Osteocyte (in vitro differentiated cells): ENCODE data around the gene IRX2. TPM values are rescaled to one million over a fixed set of nuclear protein-coding genes. Genes with fewer than 3 reads are reported as not detected.

Source experiments
- DNase-seq: peaks from one replicate; pipeline ENCODE4 v3.0.0; 2021; ENCODE audit warnings: mixed read lengths; ENCODE audit not compliant: unreplicated experiment; ENCODE audit errors: extremely low spot score
- H3K27ac Mint-ChIP-seq: one replicate; pipeline ENCODE4 v1.8.0; 2021; ENCODE audit warnings: mild to moderate bottlenecking, mixed read lengths; ENCODE audit not compliant: unreplicated experiment
- H3K27me3 Mint-ChIP-seq: one replicate; pipeline ENCODE4 v1.8.0; 2021; ENCODE audit warnings: mixed read lengths; ENCODE audit not compliant: unreplicated experiment
- H3K36me3 Mint-ChIP-seq: one replicate; pipeline ENCODE4 v1.8.0; 2021; ENCODE audit warnings: mixed read lengths; ENCODE audit not compliant: unreplicated experiment
- H3K4me1 Mint-ChIP-seq: one replicate; pipeline ENCODE4 v1.8.0; 2021; ENCODE audit warnings: mixed read lengths; ENCODE audit not compliant: unreplicated experiment
- H3K4me3 Mint-ChIP-seq: one replicate; pipeline ENCODE4 v1.8.0; 2021; ENCODE audit warnings: mild to moderate bottlenecking, moderate library complexity, mixed read lengths; ENCODE audit not compliant: unreplicated experiment
- H3K9me3 Mint-ChIP-seq: one replicate; pipeline ENCODE4 v1.8.0; 2021; ENCODE audit warnings: mixed read lengths; ENCODE audit not compliant: unreplicated experiment
- CTCF ChIP-seq: fragments of 200-600 bp; sonication (generic); IDR thresholded peaks from 2 replicates; pipeline ENCODE4 v1.5.0; 2021; ENCODE audit warnings: antibody characterized with exemption, mild to moderate bottlenecking, moderate library complexity
- total RNA-seq: library from RNA; stranded (reverse); gene quantifications from 2 replicates; pipeline ENCODE4 v1.2.1, GENCODE V29; 2021

The IRX2 gene
- total RNA-seq, 1 donor from 2014 or later, result 17.1 TPM

GRCh38 chr5:2747363-2748162 is 3.9 kb downstream of the IRX2 start:
- Mint-ChIP-seq H3K9me3 (no peaks in the 10 kb centered on the region), H3K27ac (peak overlapping the region; percentile 80), H3K36me3 (peaks cover 23% of the 10 kb centered on the region), H3K4me3 (peak overlapping the region; percentile 65), H3K4me1 (peaks cover 49% of the 10 kb centered on the region), H3K27me3 (no peaks in the 10 kb centered on the region)
- DNase-seq, result no peak
- no peak for TF ChIP-seq CTCF

DNA sequence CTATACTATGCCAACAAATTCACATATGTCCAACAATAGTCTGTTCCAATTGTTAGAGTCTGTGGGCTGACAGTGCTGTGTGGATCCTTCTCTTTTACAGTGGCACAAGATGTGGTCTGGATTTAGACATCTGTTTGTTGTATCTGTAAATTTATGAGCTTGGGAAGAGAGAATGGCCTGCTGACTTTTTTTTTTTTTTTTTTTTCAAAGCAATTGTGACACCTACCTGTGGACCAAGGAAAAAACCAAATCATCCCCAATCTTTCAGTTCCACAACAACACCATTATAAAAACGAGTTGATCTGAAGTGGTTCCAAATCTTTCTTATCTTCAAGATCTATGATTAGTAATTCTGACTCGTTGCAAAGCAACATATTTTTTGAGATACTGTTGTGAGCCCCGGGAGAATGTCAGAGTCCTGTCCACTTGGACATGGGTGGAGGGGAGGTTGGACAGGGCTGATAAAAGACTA is 4.9 kb downstream of the IRX2 start:
- Mint-ChIP-seq H3K9me3 (no peaks in the 10 kb centered on the region), H3K4me1 (peaks cover 46% of the 10 kb centered on the region), H3K27ac (peak overlapping the region; percentile 63), H3K27me3 (no peaks in the 10 kb centered on the region), H3K4me3 (peak overlapping the region; percentile 2), H3K36me3 (peaks cover 23% of the 10 kb centered on the region)
- DNase-seq, result no peak
- peak; percentile 28 for TF ChIP-seq CTCF

- H3K27ac Mint-ChIP-seq, result peak overlapping the region; percentile 15
- no peak for DNase-seq
- no peak overlapping the region for H3K4me3 Mint-ChIP-seq
- H3K27me3 Mint-ChIP-seq, result no peaks in the 10 kb centered on the region
- no peaks in the 10 kb centered on the region for H3K9me3 Mint-ChIP-seq
- peaks cover 19% of the 10 kb centered on the region for H3K36me3 Mint-ChIP-seq
- peaks cover 39% of the 10 kb centered on the region for H3K4me1 Mint-ChIP-seq
- no peak for TF ChIP-seq CTCF
Observed at GRCh38 chr5:2744485-2744884, 7.0 kb downstream of the IRX2 start.

- Mint-ChIP-seq H3K4me1 (peaks cover 36% of the 10 kb centered on the region), H3K9me3 (no peaks in the 10 kb centered on the region), H3K36me3 (peaks cover 16% of the 10 kb centered on the region), H3K27me3 (no peaks in the 10 kb centered on the region), H3K4me3 (no peak overlapping the region), H3K27ac (no peak overlapping the region)
- TF ChIP-seq CTCF, result no peak
- no peak for DNase-seq
Observed at GRCh38 chr5:2742921-2743679, 8.4 kb downstream of the IRX2 start.

- H3K36me3 Mint-ChIP-seq, result peaks cover 16% of the 10 kb centered on the region
- no peaks in the 10 kb centered on the region for H3K9me3 Mint-ChIP-seq
- DNase-seq, result no peak
- TF ChIP-seq CTCF, result no peak
- no peaks in the 10 kb centered on the region for H3K27me3 Mint-ChIP-seq
- H3K27ac Mint-ChIP-seq, result no peak overlapping the region
- H3K4me1 Mint-ChIP-seq, result peaks cover 28% of the 10 kb centered on the region
- no peak overlapping the region for H3K4me3 Mint-ChIP-seq
Observed at GRCh38 chr5:2741956-2742355, 9.5 kb downstream of the IRX2 start.
